ENCODE data around the gene BRF1. TPM values are rescaled to one million over a fixed set of nuclear protein-coding genes. Genes with fewer than 3 reads are reported as not detected.

The BRF1 gene
- total RNA-seq, 2 experiments from 2014 or later: 27.8 to 29.7 TPM

DNA sequence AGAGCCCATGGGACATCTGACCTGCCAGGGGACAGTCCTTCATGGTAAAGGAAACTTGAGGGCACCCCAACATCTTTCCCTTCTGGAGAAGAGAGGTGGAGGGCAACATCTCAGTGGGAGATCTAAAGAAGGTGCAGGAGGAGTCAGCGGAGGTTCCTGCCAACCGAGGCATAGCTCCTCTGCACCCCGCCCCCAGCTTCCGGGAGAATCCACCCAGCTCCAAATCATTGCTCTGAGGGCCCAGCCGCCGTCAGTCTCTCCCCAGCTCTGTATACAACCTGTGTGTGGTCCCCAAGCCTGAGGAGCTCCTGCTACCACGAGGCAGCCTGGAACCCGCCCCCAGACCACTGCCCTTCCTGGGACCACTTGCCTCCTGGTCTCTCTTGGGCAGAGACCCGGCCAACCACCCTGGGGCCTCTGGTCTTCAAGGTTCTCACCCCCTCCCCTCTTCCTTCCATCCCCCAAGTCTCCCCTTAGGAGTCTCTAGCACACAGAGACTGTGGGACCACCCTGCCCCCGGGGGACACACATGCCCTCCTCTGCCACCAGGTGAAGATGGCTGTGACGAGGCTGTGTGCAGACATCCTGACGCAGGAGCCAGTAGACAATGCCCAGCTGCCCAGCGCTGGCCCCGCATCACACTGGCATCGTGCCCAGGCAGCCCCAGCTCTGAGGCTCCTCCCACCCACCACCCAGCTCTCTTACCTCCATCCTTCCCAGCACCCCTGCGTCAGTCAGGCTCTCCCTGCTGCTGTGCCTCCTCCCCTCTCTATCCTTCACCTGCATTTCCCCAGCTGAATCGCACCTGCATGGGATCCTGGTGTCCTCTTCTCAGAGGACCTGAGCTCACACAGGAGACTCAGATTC is 106.7 kb downstream of the BRF1 start:
- ChIA-PET POLR2A (no interaction called here), CTCF (interaction anchor here (0.5 to 1.7 kb wide), 6 partner anchors 12 to 489 kb away, joined by 3 to 7 read pairs (median 5); partner anchors contain the start of gene JAG2)

DNA sequence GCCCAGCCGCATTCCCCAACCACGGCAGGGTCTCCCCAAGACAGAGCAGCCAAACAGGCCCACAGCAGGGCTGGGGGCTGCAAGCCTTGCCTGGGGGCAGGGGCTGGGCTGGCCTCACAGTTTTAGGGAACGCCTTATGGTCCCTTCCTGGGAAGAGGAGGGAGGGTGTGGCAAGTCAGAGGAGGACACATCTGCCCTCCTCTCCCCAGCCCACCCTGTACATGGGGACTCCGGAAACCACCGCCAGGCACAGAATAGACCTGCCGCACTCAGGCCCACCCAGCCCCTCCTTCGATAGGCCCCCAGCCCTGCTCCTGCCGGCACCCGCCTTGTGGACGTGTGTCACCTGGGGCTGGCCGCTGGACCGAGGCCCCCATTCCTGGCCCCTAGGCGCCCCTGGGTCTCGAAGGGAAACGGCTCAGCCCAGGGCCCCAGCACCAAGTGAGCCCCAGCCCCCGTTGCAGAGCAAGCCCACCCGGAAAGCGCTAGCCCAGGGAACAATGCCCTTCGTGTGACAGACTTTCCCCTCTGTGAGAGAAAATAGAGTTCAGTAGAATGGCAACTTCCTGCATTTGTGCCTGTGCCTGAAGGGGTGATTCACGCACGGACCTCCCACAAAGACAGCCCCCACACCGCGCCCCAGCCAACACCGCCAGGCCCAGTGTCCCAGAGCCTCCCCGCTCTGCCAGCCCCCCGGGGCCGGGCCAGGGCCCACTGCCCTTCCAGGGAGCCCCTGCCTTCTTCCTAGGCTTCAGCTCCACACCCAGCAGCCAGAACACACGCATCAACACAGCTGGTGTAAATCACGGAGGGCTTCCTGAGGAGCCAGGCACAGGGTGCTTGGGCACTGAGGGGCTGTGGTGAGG is 107.7 kb downstream of the BRF1 start:
- ChIA-PET CTCF (no interaction called here), POLR2A (no interaction called here)

DNA sequence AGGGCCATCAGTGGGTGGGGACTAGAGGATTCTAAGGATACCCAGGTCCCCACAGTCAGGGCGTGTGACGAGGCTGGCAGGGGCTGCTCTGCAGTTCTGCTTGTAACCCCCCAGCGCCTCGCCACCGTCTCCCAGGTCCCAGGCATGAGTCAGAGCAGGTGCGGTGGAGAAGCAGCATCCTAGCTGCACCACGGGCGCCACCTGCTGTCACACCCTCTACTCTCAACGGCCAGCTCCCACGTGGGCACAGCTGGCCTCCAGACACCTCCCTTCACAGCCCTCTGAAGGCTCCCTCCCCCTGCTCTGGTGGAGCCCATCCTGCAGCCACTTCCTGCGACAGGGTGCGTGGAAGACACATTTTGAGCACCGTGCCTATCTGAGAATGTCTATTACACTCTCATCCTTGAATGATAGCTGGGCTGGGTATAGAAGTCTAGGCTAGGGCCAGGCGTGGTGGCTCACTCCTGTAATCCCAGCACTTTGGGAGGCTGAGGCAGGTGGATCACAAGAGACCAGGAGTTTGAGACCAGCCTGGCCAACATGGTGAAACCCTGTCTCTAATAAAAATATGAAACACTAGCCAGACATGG is 112.8 kb downstream of the BRF1 start:
- ChIA-PET POLR2A (no interaction called here), CTCF (interaction anchor here (0.7 to 2.5 kb wide), 4 partner anchors 19 to 101 kb away, joined by 3 to 11 read pairs (median 4); no protein-coding TSS in a partner anchor)

DNA sequence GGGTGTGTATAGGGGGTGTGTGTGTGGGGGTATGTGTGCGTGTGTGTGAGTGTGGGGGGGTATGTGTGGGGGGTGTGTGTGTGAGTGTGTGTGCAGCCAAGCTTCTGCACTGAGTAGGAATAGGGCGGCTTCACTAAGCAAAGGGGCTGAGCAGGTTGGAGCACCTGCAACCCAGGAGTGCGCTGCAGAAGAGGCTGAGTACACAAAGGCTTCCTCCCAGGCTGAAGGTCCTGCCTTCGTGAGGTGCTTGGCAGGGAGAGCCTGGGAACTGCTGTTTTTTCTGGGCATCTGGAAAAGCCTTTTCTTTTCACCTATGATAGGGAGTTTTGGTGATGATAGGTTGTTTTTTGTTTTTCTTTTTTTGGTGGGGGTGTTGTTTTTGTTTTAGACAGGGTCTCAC is 113.7 kb downstream of the BRF1 start:
- POLR2A ChIA-PET: no interaction called here
- CTCF ChIA-PET: interaction anchor here (1.3 to 2.5 kb wide), 2 partner anchors 18 to 97 kb away, joined by 4 to 11 read pairs; no protein-coding TSS in a partner anchor

DNA sequence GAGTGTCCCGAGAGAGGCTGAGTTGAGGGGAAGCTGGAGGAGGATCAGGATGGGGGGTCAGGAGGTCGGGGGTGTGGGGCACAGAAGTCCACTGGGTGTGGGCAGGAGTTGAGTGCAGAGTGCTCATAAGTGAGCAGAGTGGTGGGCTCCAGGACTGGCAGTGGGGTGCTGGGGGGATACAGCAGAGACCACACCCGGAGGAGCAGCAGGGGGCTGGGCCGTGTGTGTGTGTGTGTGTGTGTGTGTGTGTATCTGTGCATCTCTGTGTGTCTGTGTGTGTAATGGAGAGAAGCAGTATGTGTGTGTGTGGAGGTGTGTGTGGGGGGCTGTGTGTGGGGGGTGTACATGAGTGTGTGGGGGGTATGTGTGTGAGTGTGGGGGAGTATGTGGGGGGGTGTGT is 114.8 kb downstream of the BRF1 start:
- CTCF ChIA-PET: interaction anchor here (0.6 kb wide), 1 partner anchor 15 kb away, joined by 3 read pairs; no protein-coding TSS in a partner anchor
- POLR2A ChIA-PET: no interaction called here

DNA sequence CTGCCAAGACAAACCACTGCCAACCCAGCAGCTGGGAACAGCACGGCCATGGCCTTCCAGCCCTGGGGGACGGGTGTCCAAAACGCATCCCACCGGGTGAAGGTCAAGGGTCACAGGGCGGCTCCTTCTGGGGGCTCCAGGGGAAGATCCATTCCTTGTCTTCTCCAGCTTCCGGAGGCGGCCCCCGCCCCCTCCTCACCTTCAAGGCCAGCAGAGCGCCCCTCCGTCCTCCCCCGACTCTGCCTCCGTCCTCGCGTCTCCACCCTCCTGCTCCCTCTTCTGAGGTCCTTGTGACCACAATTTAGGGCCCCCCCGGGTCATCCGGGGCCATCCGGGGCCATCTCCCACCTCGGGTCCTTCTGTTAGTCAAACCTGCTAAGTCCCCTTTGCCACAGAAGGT is 115.8 kb downstream of the BRF1 start:
- POLR2A ChIA-PET: no interaction called here
- CTCF ChIA-PET: interaction anchor here (1.0 kb wide), 1 partner anchor 15 kb away, joined by 3 read pairs; no protein-coding TSS in a partner anchor

DNA sequence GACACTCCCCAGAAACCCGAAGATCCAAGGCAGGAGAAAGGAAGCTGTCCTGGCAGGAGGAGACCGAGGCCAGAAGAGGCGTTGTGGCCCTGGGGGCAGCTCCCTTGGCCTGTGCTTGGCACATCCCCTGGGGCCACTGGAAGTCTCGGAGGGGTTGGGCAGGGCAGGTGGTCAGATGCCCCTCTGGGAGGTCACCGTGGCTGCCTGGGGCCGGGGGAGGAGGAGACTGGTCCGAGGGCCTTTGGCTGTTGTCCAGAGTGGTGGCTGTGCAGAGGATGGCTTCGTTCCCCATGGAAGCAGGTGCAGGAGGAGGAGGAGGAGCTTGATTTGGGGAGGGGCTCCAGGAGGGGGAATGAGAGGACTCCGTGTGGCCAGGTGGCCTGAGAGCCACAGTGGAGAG is 116.3 kb downstream of the BRF1 start:
- ChIA-PET POLR2A (no interaction called here), CTCF (interaction anchor here (0.7 to 1.0 kb wide), 2 partner anchors 15 to 19 kb away, joined by 3 read pairs; no protein-coding TSS in a partner anchor)

DNA sequence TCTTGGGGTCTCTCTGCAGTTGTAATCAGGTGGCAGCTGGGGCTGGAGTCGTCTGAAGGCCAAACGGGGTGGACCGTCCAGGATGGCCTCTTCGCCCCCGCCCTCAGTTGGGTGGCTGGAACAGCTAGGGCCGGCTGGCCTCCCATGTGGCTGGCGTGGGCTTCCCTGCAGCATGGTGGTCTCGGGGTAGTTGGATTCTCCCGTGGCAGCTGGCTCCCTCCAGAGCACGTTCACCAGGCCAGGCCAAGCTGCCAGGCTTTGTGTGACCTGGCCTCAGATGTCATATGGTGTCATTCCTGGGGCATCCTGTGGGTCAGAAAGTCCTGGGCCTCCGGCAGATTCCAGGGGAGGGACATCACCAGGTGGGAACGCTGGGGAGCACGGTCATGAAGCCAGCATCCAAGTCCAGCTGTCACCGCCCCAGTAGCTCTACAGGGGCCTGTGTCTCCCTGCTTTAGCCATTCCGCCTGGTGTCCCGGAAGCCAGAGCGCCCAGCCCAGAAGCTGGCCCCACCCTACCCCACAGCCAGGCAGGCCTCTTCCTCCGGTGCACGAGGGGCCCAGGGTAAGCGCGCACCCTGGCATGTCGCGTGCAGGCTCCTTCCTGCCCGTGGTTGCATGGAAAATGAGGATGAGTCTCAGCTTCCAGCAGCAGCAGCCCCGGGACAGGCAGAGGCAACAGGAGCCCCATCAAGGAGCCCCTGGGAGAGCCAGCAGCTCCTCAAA is 118.3 kb downstream of the BRF1 start:
- POLR2A ChIA-PET: no interaction called here
- CTCF ChIA-PET: interaction anchor here (0.7 to 1.3 kb wide), 4 partner anchors 12 to 179 kb away, joined by 3 to 6 read pairs (median 3); no protein-coding TSS in a partner anchor

DNA sequence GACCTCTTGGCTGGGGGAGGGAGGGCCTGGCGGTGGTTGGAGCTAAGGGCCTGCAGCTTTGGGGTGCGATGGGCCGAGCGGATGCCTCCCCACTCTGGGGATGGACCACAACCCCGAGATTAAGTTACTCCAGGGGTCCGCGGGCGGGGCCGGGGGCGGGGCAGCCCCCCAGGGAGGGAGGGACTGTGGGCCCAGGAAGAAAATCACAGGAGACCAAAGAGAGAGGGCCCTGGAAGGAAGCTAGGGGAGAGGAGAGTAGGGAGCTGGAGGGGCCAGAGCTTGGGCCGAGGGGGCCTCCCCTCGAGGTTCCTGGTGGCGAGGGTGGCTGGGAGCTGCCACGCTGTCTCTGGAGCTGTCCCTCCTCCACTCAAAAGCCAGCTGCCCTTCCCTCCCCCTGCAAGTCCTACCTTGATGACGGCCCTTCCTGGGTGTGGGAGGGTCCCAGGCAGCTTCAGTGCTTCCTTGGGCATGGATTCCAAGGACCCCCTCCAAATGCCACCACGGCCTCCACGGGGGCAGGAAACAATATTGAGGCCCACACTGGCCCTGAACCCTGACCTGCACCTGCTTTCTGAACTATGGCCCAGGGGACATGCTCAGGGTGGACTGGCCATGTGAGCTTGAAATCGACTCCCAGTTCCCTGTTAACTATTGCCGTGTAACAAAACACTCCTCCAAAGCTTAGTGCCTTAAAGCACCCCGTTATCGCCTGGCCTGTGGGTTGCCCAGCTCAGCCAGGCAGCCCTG is 119.1 kb downstream of the BRF1 start:
- POLR2A ChIA-PET: no interaction called here
- CTCF ChIA-PET: interaction anchor here (0.7 to 1.3 kb wide), 4 partner anchors 13 to 180 kb away, joined by 3 to 6 read pairs (median 4); no protein-coding TSS in a partner anchor

DNA sequence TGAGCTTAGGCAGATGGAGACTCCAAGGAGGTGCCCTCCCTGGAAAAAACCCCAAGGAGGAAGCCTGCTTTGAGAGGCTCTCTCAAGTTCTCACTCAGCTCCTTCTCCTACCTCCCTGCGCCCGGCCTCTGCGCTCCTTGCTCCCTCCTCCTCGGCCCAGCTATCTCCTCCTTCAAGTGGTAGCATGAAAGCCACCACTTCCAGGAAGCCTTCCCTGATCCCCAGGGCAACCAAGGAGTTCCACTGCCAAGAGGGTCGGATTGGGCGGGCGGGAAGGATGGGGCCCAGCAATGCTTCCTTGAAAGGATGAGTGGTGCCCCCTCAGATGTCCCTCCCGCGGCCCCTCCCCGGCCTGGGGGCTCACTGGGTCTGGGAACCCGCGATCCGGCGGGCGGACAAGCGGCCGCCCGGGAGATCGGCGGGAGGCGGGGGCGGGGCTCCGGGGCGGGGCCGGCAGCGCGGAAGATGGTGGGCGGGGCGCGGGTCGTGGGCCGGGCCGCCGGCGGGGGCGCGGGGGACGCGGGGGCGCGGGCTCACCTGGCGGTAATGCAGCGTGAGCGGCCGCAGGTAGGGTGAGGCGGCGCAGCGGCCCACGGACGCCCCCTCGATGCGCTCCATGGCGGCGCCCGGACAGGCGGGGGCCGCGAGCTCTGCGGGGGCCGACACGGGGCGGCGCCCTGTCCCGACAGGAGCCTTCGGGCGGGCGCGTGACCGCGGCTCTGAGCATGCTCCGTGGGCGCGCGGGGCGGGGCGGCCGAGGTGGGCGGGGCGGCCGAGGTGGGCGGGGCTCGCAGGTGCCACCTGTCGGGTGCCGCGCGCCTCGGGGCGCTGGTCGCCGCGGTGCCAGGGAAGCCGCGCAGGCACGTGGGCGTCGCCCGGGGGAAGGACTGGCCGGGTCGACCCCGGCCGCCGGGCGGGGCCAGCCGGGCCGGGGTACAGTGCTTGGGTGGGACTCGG is 119.9 kb downstream of the BRF1 start, which contains the start of gene NUDT14:
Gene NUDT14 (minus strand): TSS at position 721 of the 957 bp plus-strand sequence. CDS start 103 bp downstream, at position 618.
- ChIA-PET CTCF (interaction anchor here (1.1 to 1.8 kb wide), 4 partner anchors 16 to 91 kb away, joined by 3 to 6 read pairs (median 4); no protein-coding TSS in a partner anchor), POLR2A (interaction anchor here (0.7 to 0.8 kb wide), 2 partner anchors 10 to 788 kb away, joined by 3 read pairs; no protein-coding TSS in a partner anchor)

DNA sequence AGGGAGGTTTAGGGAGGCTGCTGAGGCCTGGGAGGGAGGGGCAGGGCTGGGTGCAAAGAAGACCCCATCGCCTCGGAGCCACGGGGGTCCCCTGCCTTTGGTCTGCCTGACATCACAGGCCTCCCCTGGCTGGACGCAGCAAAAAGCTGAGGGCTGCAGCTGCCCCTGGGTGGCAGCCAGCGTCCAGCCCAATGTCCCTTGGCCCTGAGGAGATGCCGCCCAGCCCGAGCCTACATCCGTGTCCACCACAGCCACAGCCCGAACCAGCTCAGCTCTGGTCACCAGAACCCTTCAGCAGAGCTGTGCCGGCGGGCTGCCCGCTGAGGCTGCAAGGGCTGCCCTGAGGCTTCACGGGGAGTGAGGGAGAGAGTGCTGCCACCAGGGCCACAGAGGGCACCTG is 121.6 kb downstream of the BRF1 start:
- ChIA-PET POLR2A (no interaction called here), CTCF (interaction anchor here (1.1 to 1.8 kb wide), 2 partner anchors 10 to 15 kb away, joined by 3 to 5 read pairs; partner anchors contain the start of gene JAG2)

DNA sequence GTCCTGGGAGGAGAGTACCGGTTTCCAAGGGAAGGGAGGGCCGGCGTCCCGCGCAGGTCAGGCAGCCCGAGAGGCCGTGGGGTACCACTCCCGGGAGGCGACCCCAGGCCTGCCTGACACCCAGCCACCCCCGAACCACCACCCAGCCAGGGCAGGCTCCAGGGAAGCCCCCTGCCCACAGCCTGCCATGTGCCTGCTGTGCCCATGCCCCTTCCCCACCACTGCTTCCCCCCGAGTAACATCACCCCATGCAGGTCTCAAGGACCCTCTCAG is 122.0 kb downstream of the BRF1 start:
- ChIA-PET CTCF (interaction anchor here (1.8 kb wide), 1 partner anchor 14 kb away, joined by 5 read pairs; no protein-coding TSS in a partner anchor), POLR2A (no interaction called here)

DNA sequence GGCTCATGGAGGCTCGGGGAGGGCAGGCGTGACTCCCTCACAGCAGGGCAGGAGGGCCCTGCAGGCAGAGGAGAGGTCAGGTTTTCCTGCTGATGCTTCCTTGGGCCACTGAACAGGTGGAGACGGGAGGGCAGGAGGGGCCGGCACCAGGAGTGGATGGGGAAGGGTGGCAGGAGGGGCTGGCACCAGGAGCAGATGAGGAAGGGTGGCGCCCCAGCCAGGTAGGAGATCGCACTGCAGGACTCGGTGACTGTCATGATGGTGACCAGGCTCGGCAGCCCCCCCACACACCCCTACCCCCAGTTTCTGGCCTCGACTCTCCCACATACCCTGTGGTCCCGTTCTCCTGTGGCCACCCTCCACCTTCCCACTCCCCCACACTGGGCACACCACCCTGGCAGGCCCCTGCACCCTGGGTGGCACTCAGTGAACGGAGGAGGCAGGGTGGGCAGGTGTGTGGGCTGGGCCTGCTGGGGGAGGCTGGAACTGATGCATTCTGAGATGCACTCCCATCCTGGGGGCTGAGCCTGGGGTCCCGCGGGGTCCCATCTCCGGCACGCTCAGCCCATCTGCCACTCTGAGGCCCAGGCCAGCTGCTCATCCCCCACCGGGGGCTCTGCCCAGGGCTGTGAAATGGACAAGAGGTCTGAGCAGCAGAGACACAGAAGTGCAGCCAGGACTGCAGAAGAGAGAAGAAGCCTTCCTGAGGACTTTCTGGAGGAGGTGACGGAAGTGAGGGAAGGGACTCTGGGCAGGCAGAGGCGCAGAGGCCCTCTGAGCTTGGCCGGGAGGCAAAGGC is 122.5 kb downstream of the BRF1 start:
- CTCF ChIA-PET: no interaction called here
- POLR2A ChIA-PET: no interaction called here

DNA sequence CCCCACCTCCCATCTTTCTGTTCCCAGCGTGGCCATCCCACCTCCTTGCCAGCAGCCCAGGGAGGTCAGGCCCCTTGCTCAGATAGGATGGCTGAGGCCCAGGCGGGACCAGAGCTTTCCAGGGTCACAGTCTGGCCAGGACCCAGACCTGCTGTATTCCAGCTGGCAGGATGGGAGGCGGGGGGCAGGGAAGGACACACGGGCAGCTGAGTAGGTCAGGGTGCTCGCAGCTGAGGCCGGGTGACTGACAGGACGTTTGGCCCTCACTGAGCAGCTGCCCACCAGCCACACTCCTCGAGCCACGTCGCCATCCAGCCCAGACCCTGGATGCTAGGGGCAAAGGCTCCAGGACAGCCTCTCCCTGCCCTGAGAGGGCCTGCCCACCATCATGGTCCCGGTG is 123.7 kb downstream of the BRF1 start:
- POLR2A ChIA-PET: no interaction called here
- CTCF ChIA-PET: no interaction called here

DNA sequence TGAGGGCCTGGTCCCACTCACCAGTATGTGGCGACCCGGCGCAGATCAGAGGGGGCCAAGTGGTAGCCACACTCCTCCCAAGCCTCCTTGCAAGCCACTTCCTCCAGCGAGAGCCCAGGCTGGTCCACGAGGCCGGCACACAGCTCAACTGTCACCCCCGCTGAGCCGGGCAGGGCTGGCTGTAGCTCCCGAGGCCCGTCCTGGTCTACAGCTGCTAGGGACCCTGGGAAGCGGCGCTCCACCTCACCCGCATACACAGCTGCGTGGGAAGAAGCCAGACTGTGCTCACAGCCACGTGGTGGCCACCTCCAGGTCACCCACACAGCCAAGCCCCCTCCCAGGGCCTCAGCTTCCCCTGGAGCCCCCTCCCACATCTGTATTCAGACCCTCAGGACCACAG is 124.3 kb downstream of the BRF1 start:
- ChIA-PET POLR2A (interaction anchor here (0.5 kb wide), 1 partner anchor 231 kb away, joined by 4 read pairs; no protein-coding TSS in a partner anchor), CTCF (interaction anchor here (1.4 kb wide), 1 partner anchor 19 kb away, joined by 3 read pairs; no protein-coding TSS in a partner anchor)
